Activated B cell treated with CpG ODN at 0.5 μM for 24 hours (primary cell): Measurements from ENCODE around the gene PPFIA3. TPM values are rescaled to one million over a fixed set of nuclear protein-coding genes. Genes with fewer than 3 reads are reported as not detected.

ENCODE experiments used
- ATAC-seq: fragments of 200-7000 bp; cut with Tn5 transposase; one replicate; pipeline ENCODE4 v1.10.0; 2021; ENCODE audit warnings: low read depth, mild to moderate bottlenecking, moderate library complexity
- CTCF ChIA-PET: fragments of 350-600 bp; sonication (Branson Sonifier 250); formaldehyde crosslinking; loops from one replicate; lab custom pipeline; 2021; ENCODE audit warnings: antibody characterized with exemption; lab: Charles Lee
- POLR2A ChIA-PET: fragments of 350-600 bp; sonication (Branson Sonifier 250); formaldehyde crosslinking; loops from one replicate; lab custom pipeline; 2021; ENCODE audit warnings: antibody characterized with exemption; lab: Charles Lee
- DNase-seq: peaks from one replicate; pipeline ENCODE4 v3.0.0; 2022
- H3K27ac Mint-ChIP-seq: one replicate; pipeline ENCODE4 v1.8.0; 2020; ENCODE audit warnings: mixed read lengths
- H3K27me3 Mint-ChIP-seq: one replicate; pipeline ENCODE4 v1.8.0; 2021; ENCODE audit warnings: mixed read lengths
- H3K36me3 Mint-ChIP-seq: one replicate; pipeline ENCODE4 v1.8.0; 2021; ENCODE audit warnings: low read depth, mixed read lengths
- H3K4me1 Mint-ChIP-seq: one replicate; pipeline ENCODE4 v1.8.0; 2021; ENCODE audit warnings: mixed read lengths
- H3K4me3 Mint-ChIP-seq: one replicate; pipeline ENCODE4 v1.8.0; 2020; ENCODE audit warnings: mild to moderate bottlenecking, mixed read lengths
- H3K9me3 Mint-ChIP-seq: one replicate; pipeline ENCODE4 v1.8.0; 2020; ENCODE audit warnings: mixed read lengths
- CTCF ChIP-seq: fragments of 200-600 bp; IDR thresholded peaks from one replicate; pipeline ENCODE4 v1.8.0; 2022; ENCODE audit warnings: antibody characterized with exemption, mild to moderate bottlenecking
- intact Hi-C: fragments of 100-400 bp; cut with micrococcal nuclease; formaldehyde crosslinking; loops from one replicate; pipeline ENCODE4 v1.15.1; 2024
- total RNA-seq: library from RNA; stranded (reverse); gene quantifications from 2 replicates; pipeline ENCODE4 v1.2.3, GENCODE V29; 2022

PPFIA3 gene
- total RNA-seq, 1 donor from 2014 or later: 3.6 TPM

GRCh38 chr19:49193822-49194394 lies 74.6 kb downstream of the PPFIA3 start:
- CTCF ChIA-PET: interaction anchor here (1.3 kb wide), 1 partner anchor 96 kb away, joined by 3 read pairs; no protein-coding TSS in a partner anchor
- no peak for TF ChIP-seq CTCF
- intact Hi-C loops: no loop called here
- Mint-ChIP-seq H3K27ac (no peak overlapping the region), H3K36me3 (no peaks in the 10 kb centered on the region), H3K4me1 (peaks cover under 1% of the 10 kb centered on the region), H3K9me3 (no peaks in the 10 kb centered on the region), H3K27me3 (peaks cover 10% of the 10 kb centered on the region), H3K4me3 (no peak overlapping the region)
- no peak for DNase-seq
- ATAC-seq: no peak
- POLR2A ChIA-PET: no interaction called here

GRCh38 chr19:49194408-49194807 lies 75.1 kb downstream of the PPFIA3 start:
- ATAC-seq: no peak

GRCh38 chr19:49196527-49197240 lies 77.3 kb downstream of the PPFIA3 start:
- Mint-ChIP-seq H3K4me1 (peaks cover 2% of the 10 kb centered on the region), H3K27ac (no peak overlapping the region), H3K4me3 (no peak overlapping the region), H3K36me3 (no peaks in the 10 kb centered on the region), H3K27me3 (peaks cover 2% of the 10 kb centered on the region), H3K9me3 (no peaks in the 10 kb centered on the region)
- no peak for TF ChIP-seq CTCF
- DNase-seq (no peak), ATAC-seq (no peak)
- ChIA-PET POLR2A (interaction anchor here (0.6 kb wide), 1 partner anchor 369 kb away, joined by 4 read pairs; no protein-coding TSS in a partner anchor), CTCF (interaction anchor here (3.9 kb wide), 1 partner anchor 99 kb away, joined by 54 read pairs; no protein-coding TSS in a partner anchor)
- intact Hi-C loops: no loop called here

More at GRCh38 chr19:49194408-49194807, 75.1 kb downstream of the PPFIA3 start:
- DNase-seq: no peak
- intact Hi-C loops: no loop called here
- Mint-ChIP-seq H3K36me3 (no peaks in the 10 kb centered on the region), H3K27me3 (peaks cover 10% of the 10 kb centered on the region), H3K4me1 (peaks cover 2% of the 10 kb centered on the region), H3K4me3 (no peak overlapping the region), H3K9me3 (no peaks in the 10 kb centered on the region), H3K27ac (no peak overlapping the region)
- TF ChIP-seq CTCF: no peak
- ChIA-PET POLR2A (interaction anchor here (0.5 to 0.6 kb wide), 3 partner anchors 44 to 873 kb away, joined by 3 read pairs; no protein-coding TSS in a partner anchor), CTCF (no interaction called here)

GRCh38 chr19:49200238-49200862 lies 81.0 kb downstream of the PPFIA3 start:
- Mint-ChIP-seq H3K9me3 (no peaks in the 10 kb centered on the region), H3K27ac (no peak overlapping the region), H3K4me3 (no peak overlapping the region), H3K4me1 (peaks cover 7% of the 10 kb centered on the region), H3K27me3 (peaks cover 2% of the 10 kb centered on the region), H3K36me3 (no peaks in the 10 kb centered on the region)
- intact Hi-C loops: no loop called here
- DNase-seq (no peak), ATAC-seq (no peak)
- no peak for TF ChIP-seq CTCF
- ChIA-PET POLR2A (interaction anchor here (0.6 to 1.3 kb wide), 2 partner anchors 96 to 128 kb away, joined by 3 read pairs; no protein-coding TSS in a partner anchor), CTCF (interaction anchor here (1.1 to 3.9 kb wide), 3 partner anchors 8 to 102 kb away, joined by 4 to 54 read pairs (median 5); partner anchors contain the start of gene LIN7B)

Other genes starting within 250 kb of the PPFIA3 start
- 115 and 123 TPM in 2 replicates for gene PPP1R15A, start 247.1 kb upstream of the PPFIA3 start, total RNA-seq
- gene TULP2, start 220.8 kb upstream of the PPFIA3 start, total RNA-seq: not detected in 2 replicates
- gene NUCB1, start 219.2 kb upstream of the PPFIA3 start, total RNA-seq: 116 and 126 TPM in 2 replicates
- gene DHDH, start 185.8 kb upstream of the PPFIA3 start, total RNA-seq: not detected in 2 replicates
- gene BAX, start 164.7 kb upstream of the PPFIA3 start, total RNA-seq: 111 and 129 TPM in 2 replicates
- 888 and 935 TPM in 2 replicates for gene FTL, start 154.2 kb upstream of the PPFIA3 start, total RNA-seq
- 50.7 and 52.7 TPM in 2 replicates for gene GYS1, start 126.2 kb upstream of the PPFIA3 start, total RNA-seq
- gene RUVBL2, start 125.7 kb upstream of the PPFIA3 start, total RNA-seq: 75.6 and 79.4 TPM in 2 replicates
- not detected in 2 replicates for gene LHB, start 102.5 kb upstream of the PPFIA3 start, total RNA-seq
- gene CGB3, start 95.2 kb upstream of the PPFIA3 start, total RNA-seq: not detected in 2 replicates
- gene CGB2, start 87.7 kb upstream of the PPFIA3 start, total RNA-seq: not detected in 2 replicates
- not detected in 2 replicates for gene CGB1, start 82.6 kb upstream of the PPFIA3 start, total RNA-seq
- not detected in 2 replicates for gene CGB5, start 75.7 kb upstream of the PPFIA3 start, total RNA-seq
- not detected in 2 replicates for gene CGB8, start 70.4 kb upstream of the PPFIA3 start, total RNA-seq
- gene CGB7, start 61.8 kb upstream of the PPFIA3 start, total RNA-seq: not detected in 2 replicates
- gene NTF4, start 54.7 kb upstream of the PPFIA3 start, total RNA-seq: not detected in 2 replicates
- not detected in 2 replicates for gene KCNA7, start 46.8 kb upstream of the PPFIA3 start, total RNA-seq
- 268 and 298 TPM in 2 replicates for gene SNRNP70, start 34.1 kb upstream of the PPFIA3 start, total RNA-seq
- gene LIN7B, start 5.2 kb upstream of the PPFIA3 start, total RNA-seq: 3.6 and 4.4 TPM in 2 replicates
- 0.98 and 1.0 TPM in 2 replicates for gene C19orf73, start 401 bp upstream of the PPFIA3 start, total RNA-seq
- not detected in 2 replicates for gene HRC, start 35.9 kb downstream of the PPFIA3 start, total RNA-seq
- gene TRPM4, start 38.2 kb downstream of the PPFIA3 start, total RNA-seq: not detected in 2 replicates
- gene SLC6A16, start 205.6 kb downstream of the PPFIA3 start, total RNA-seq: 14.8 and 19.3 TPM in 2 replicates
- 1,587 and 1,688 TPM in 2 replicates for gene CD37, start 215.9 kb downstream of the PPFIA3 start, total RNA-seq
- 5.3 TPM in 2 replicates for gene TEAD2, start 242.9 kb downstream of the PPFIA3 start, total RNA-seq
- gene DKKL1, start 244.3 kb downstream of the PPFIA3 start, total RNA-seq: 0.71 and 0.76 TPM in 2 replicates